ENCODE results near the gene P2RX1. TPM values are rescaled to one million over a fixed set of nuclear protein-coding genes. Genes with fewer than 3 reads are reported as not detected.

Gene P2RX1
- total RNA-seq, 1 experiment from 2014 or later = not detected

GRCh38 chr17:3918372-3919122 lies 2.3 kb upstream of the P2RX1 start:
- DNase-seq = no peak
- Histone ChIP-seq H3K27me3 (no peaks in the 10 kb centered on the region), H3K9me3 (no peaks in the 10 kb centered on the region), H3K36me3 (no peaks in the 10 kb centered on the region), H3K4me3 (no peak overlapping the region)

- H3K4me3 ChIP-seq = no peak overlapping the region
- no peaks in the 10 kb centered on the region for H3K9me3 ChIP-seq
- DNase-seq = no peak
- H3K27me3 ChIP-seq = no peaks in the 10 kb centered on the region
- H3K36me3 ChIP-seq = no peaks in the 10 kb centered on the region
Measured at GRCh38 chr17:3917391-3917931, 1.2 kb upstream of the P2RX1 start.

GRCh38 chr17:3916825-3917224 lies 560 bp upstream of the P2RX1 start:
- H3K4me3 ChIP-seq = no peak overlapping the region
- H3K9me3 ChIP-seq = no peaks in the 10 kb centered on the region
- no peak for DNase-seq
- H3K36me3 ChIP-seq = no peaks in the 10 kb centered on the region
- H3K27me3 ChIP-seq = no peaks in the 10 kb centered on the region

GRCh38 chr17:3915581-3915994 lies 677 bp downstream of the P2RX1 start:
- no peak for DNase-seq
- Histone ChIP-seq H3K4me3 (no peak overlapping the region), H3K27me3 (no peaks in the 10 kb centered on the region), H3K36me3 (no peaks in the 10 kb centered on the region), H3K9me3 (no peaks in the 10 kb centered on the region)

GRCh38 chr17:3914312-3914670 lies 2.0 kb downstream of the P2RX1 start:
- Histone ChIP-seq H3K36me3 (no peaks in the 10 kb centered on the region), H3K9me3 (no peaks in the 10 kb centered on the region), H3K27me3 (no peaks in the 10 kb centered on the region), H3K4me3 (no peak overlapping the region)
- no peak for DNase-seq

- H3K4me3 ChIP-seq = no peak overlapping the region
- DNase-seq = peak; percentile 62
- H3K36me3 ChIP-seq = no peaks in the 10 kb centered on the region
- H3K9me3 ChIP-seq = no peaks in the 10 kb centered on the region
- no peaks in the 10 kb centered on the region for H3K27me3 ChIP-seq
Measured at GRCh38 chr17:3913531-3914311, 2.5 kb downstream of the P2RX1 start.

- DNase-seq = no peak
- no peaks in the 10 kb centered on the region for H3K36me3 ChIP-seq
- H3K27me3 ChIP-seq = no peaks in the 10 kb centered on the region
- no peaks in the 10 kb centered on the region for H3K9me3 ChIP-seq
- H3K4me3 ChIP-seq = no peak overlapping the region
Measured at GRCh38 chr17:3912827-3913226, 3.4 kb downstream of the P2RX1 start.

- DNase-seq = no peak
- no peaks in the 10 kb centered on the region for H3K9me3 ChIP-seq
- H3K4me3 ChIP-seq = no peak overlapping the region
- H3K36me3 ChIP-seq = no peaks in the 10 kb centered on the region
- H3K27me3 ChIP-seq = no peaks in the 10 kb centered on the region
Measured at GRCh38 chr17:3911271-3912053, 4.8 kb downstream of the P2RX1 start.

GRCh38 chr17:3910420-3911270 lies 5.6 kb downstream of the P2RX1 start:
- DNase-seq = no peak
- Histone ChIP-seq H3K27me3 (no peaks in the 10 kb centered on the region), H3K36me3 (no peaks in the 10 kb centered on the region), H3K9me3 (no peaks in the 10 kb centered on the region), H3K4me3 (no peak overlapping the region)

- DNase-seq = no peak
- Histone ChIP-seq H3K27me3 (no peaks in the 10 kb centered on the region), H3K36me3 (no peaks in the 10 kb centered on the region), H3K9me3 (no peaks in the 10 kb centered on the region), H3K4me3 (no peak overlapping the region)
Measured at GRCh38 chr17:3909257-3909656, 7.0 kb downstream of the P2RX1 start.

- H3K9me3 ChIP-seq = no peaks in the 10 kb centered on the region
Measured at GRCh38 chr17:3907483-3908216, 8.6 kb downstream of the P2RX1 start.

GRCh38 chr17:3906881-3907280 lies 9.4 kb downstream of the P2RX1 start:
- Histone ChIP-seq H3K27me3 (no peaks in the 10 kb centered on the region), H3K4me3 (no peak overlapping the region), H3K9me3 (no peaks in the 10 kb centered on the region), H3K36me3 (no peaks in the 10 kb centered on the region)
- no peak for DNase-seq

More at GRCh38 chr17:3907483-3908216, 8.6 kb downstream of the P2RX1 start:
- Histone ChIP-seq H3K36me3 (no peaks in the 10 kb centered on the region), H3K4me3 (no peak overlapping the region), H3K27me3 (no peaks in the 10 kb centered on the region)
- DNase-seq = no peak

- Histone ChIP-seq H3K36me3 (no peaks in the 10 kb centered on the region), H3K4me3 (no peak overlapping the region), H3K9me3 (no peaks in the 10 kb centered on the region), H3K27me3 (no peaks in the 10 kb centered on the region)
- no peak for DNase-seq
Measured at GRCh38 chr17:3905017-3905520, 11.2 kb downstream of the P2RX1 start.

- Histone ChIP-seq H3K27me3 (no peaks in the 10 kb centered on the region), H3K4me3 (no peak overlapping the region), H3K9me3 (no peaks in the 10 kb centered on the region)
Measured at GRCh38 chr17:3904501-3904900, 11.8 kb downstream of the P2RX1 start.

GRCh38 chr17:3903881-3904290 lies 12.4 kb downstream of the P2RX1 start:
- no peaks in the 10 kb centered on the region for H3K36me3 ChIP-seq
- H3K27me3 ChIP-seq = no peaks in the 10 kb centered on the region
- no peaks in the 10 kb centered on the region for H3K9me3 ChIP-seq
- no peak overlapping the region for H3K4me3 ChIP-seq
- no peak for DNase-seq

More at GRCh38 chr17:3904501-3904900, 11.8 kb downstream of the P2RX1 start:
- no peak for DNase-seq
- no peaks in the 10 kb centered on the region for H3K36me3 ChIP-seq

Measured in MG63 (cell line).